ENCODE results near the gene LIMCH1.

LIMCH1 gene

DNA sequence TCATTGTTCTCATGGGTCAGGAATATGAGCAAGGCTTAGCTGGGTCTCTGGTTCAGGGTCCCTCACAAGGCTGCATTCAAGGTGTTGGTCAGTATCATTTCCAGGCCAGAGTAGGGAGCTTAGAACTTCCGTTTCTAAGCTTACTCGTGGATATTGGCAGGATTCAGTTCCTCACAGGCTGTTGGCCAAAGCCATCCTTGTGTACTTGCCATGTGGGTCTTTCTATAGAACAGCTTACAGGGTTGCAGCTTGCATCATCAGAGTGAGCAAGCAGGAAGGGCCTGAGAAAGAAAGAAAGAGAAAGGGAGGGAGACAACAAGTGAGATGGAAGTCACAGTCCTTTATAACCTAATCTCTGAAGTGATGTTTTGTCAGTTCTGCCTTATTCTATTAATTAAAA lies 5.1 kb upstream of the LIMCH1 start:
- Histone ChIP-seq H3K4me3 (ENCODE audit: low read depth, low read length) (no peak overlapping the region), H3K27me3 (ENCODE audit: control insufficient read depth, insufficient read depth, low read length) (no peaks in the 10 kb centered on the region), H3K9me3 (ENCODE audit: control insufficient read depth, insufficient read depth, low read length) (no peaks in the 10 kb centered on the region), H3K27ac (ENCODE audit: low read depth, low read length) (no peak overlapping the region), H3K4me1 (ENCODE audit: control insufficient read depth, insufficient read depth, low read length) (peaks cover 26% of the 10 kb centered on the region), H3K9ac (ENCODE audit: low read depth, low read length) (no peak overlapping the region), H3K36me3 (ENCODE audit: control insufficient read depth, insufficient read depth, low read length) (no peaks in the 10 kb centered on the region)

DNA sequence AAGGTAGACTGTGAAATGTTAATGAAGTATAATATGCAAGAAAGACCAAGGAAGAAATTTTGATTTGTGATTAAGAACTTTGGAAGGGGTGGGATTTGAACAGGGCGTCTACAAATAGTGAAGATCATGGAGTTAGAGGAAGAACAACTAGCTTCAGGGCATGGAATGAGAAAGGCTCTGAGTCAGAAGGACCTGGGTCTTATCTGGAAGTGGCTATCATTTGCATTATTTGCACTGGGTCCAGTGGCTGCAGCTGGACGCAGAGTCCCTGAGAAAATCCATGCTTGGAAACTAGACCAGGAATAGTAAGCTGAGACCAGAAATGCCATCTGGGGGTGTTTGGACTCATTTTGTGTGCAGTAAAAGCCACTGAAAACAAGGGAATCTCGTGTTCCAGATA lies 4.3 kb upstream of the LIMCH1 start:
- H3K9me3 ChIP-seq (ENCODE audit: control insufficient read depth, insufficient read depth, low read length): no peaks in the 10 kb centered on the region
- no peak overlapping the region for H3K4me3 ChIP-seq (ENCODE audit: low read depth, low read length)
- no peaks in the 10 kb centered on the region for H3K36me3 ChIP-seq (ENCODE audit: control insufficient read depth, insufficient read depth, low read length)
- H3K4me1 ChIP-seq (ENCODE audit: control insufficient read depth, insufficient read depth, low read length): peaks cover 29% of the 10 kb centered on the region
- H3K27ac ChIP-seq (ENCODE audit: low read depth, low read length): no peak overlapping the region
- H3K27me3 ChIP-seq (ENCODE audit: control insufficient read depth, insufficient read depth, low read length): no peaks in the 10 kb centered on the region
- H3K9ac ChIP-seq (ENCODE audit: low read depth, low read length): no peak overlapping the region

DNA sequence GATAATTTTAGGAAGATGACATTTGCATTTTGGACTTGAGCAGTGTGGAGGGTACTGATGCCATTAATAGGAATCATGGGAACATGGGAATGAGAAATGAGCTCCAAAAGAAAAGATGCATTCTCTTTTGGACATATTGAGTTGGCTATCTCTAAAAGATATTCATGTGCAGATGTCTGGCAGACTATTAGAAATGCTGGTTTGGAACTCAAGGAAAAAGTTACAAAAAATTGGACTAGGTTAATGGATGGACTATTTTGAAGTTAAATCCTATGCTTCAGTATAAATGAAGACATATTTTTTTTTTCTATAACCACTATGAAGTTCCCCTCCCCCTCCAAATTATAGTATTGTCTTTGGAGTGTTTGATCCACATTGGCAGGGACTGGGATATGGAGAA lies 3.6 kb upstream of the LIMCH1 start:
- H3K36me3 ChIP-seq (ENCODE audit: control insufficient read depth, insufficient read depth, low read length): no peaks in the 10 kb centered on the region
- no peaks in the 10 kb centered on the region for H3K27me3 ChIP-seq (ENCODE audit: control insufficient read depth, insufficient read depth, low read length)
- no peak overlapping the region for H3K4me3 ChIP-seq (ENCODE audit: low read depth, low read length)
- H3K9me3 ChIP-seq (ENCODE audit: control insufficient read depth, insufficient read depth, low read length): no peaks in the 10 kb centered on the region
- H3K9ac ChIP-seq (ENCODE audit: low read depth, low read length): no peak overlapping the region
- H3K27ac ChIP-seq (ENCODE audit: low read depth, low read length): no peak overlapping the region
- H3K4me1 ChIP-seq (ENCODE audit: control insufficient read depth, insufficient read depth, low read length): peaks cover 29% of the 10 kb centered on the region

DNA sequence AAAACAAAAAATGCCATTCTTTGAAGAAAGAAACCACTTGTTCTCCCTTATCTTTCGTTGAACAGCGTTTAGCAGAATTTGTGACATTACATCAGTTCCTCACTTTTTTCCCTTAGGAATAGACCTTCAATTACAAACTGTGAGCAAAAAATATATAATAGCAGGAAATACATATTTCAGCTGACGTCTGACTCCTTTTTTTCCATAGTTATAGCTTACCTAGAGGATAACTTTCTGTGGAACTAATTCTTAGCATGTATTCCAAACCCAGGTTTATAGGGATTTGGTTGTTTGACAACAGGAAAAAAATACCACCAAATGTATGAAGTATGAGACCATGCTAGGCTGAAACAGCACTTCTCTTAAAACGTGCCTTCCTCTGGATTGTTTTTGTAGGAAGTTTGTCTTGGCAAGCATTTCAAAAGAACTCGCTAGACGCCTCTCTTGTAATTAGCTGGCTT lies 2.0 kb upstream of the LIMCH1 start:
- Histone ChIP-seq H3K36me3 (ENCODE audit: control insufficient read depth, insufficient read depth, low read length) (no peaks in the 10 kb centered on the region), H3K9me3 (ENCODE audit: control insufficient read depth, insufficient read depth, low read length) (no peaks in the 10 kb centered on the region), H3K4me3 (ENCODE audit: low read depth, low read length) (no peak overlapping the region), H3K4me1 (ENCODE audit: control insufficient read depth, insufficient read depth, low read length) (peaks cover 32% of the 10 kb centered on the region), H3K27me3 (ENCODE audit: control insufficient read depth, insufficient read depth, low read length) (no peaks in the 10 kb centered on the region), H3K9ac (ENCODE audit: low read depth, low read length) (no peak overlapping the region), H3K27ac (ENCODE audit: low read depth, low read length) (no peak overlapping the region)

DNA sequence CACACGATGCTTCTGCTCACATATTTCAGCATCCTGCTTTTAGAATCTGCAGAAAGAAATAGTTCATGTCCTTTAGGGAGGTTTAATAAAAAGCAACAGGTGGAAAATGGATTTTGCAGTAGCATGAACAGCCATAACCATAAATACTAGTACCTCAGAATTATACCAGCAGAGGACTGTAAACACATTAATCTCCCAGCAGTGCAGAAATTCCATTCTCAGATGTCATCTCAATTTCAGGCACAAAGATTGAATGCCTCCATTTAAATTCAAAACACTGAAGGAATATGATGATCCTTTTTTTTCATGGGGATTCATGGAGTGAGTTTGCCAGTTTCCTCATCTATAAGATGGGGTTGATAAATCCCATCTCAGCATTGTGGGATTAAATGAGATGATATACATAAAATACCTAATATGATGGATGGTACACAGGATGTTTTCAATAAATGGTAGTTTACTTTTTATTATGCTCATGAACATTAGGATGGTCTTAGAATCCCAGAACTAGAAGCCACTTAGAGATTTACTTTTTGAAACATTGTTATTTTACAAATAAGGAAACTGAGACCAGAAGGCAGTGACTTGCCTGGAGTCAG lies 566 bp upstream of the LIMCH1 start:
- Histone ChIP-seq H3K4me1 (ENCODE audit: control insufficient read depth, insufficient read depth, low read length) (peaks cover 46% of the 10 kb centered on the region), H3K9ac (ENCODE audit: low read depth, low read length) (no peak overlapping the region), H3K27me3 (ENCODE audit: control insufficient read depth, insufficient read depth, low read length) (no peaks in the 10 kb centered on the region), H3K4me3 (ENCODE audit: low read depth, low read length) (no peak overlapping the region), H3K36me3 (ENCODE audit: control insufficient read depth, insufficient read depth, low read length) (no peaks in the 10 kb centered on the region), H3K27ac (ENCODE audit: low read depth, low read length) (no peak overlapping the region), H3K9me3 (ENCODE audit: control insufficient read depth, insufficient read depth, low read length) (no peaks in the 10 kb centered on the region)

DNA sequence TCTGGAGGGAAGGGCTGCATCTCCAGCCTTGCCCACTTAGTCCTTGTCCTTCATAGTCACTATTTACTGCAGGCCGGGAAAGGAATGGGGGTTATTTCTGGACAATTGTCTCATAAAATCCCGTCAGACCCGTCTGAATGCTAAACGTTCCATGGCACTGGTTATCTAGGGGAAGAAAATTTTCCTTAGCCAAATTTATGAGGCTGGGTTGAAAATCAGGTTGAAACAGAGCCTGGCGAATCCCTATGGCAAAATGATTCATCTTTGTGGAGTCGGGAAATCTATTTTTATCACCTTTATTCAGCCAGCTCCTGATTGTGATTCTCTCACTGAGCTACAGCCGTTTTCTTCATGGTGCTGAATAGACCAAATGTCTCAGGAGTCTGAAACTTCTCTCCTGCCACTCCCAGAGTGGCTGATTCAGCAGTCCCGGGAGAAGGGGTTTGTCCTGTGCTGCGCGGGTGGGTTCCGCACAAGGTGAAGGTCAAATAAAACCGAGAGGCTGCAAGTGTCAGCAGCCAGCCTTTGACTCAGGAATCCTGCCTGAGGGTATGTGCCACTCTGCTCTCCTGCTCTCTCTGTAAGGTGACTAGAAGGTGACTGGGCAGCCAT lies 1.0 kb downstream of the LIMCH1 start:
- Histone ChIP-seq H3K27ac (ENCODE audit: low read depth, low read length) (no peak overlapping the region), H3K36me3 (ENCODE audit: control insufficient read depth, insufficient read depth, low read length) (no peaks in the 10 kb centered on the region), H3K9ac (ENCODE audit: low read depth, low read length) (no peak overlapping the region), H3K27me3 (ENCODE audit: control insufficient read depth, insufficient read depth, low read length) (no peaks in the 10 kb centered on the region), H3K9me3 (ENCODE audit: control insufficient read depth, insufficient read depth, low read length) (no peaks in the 10 kb centered on the region), H3K4me3 (ENCODE audit: low read depth, low read length) (no peak overlapping the region), H3K4me1 (ENCODE audit: control insufficient read depth, insufficient read depth, low read length) (peaks cover 50% of the 10 kb centered on the region)

DNA sequence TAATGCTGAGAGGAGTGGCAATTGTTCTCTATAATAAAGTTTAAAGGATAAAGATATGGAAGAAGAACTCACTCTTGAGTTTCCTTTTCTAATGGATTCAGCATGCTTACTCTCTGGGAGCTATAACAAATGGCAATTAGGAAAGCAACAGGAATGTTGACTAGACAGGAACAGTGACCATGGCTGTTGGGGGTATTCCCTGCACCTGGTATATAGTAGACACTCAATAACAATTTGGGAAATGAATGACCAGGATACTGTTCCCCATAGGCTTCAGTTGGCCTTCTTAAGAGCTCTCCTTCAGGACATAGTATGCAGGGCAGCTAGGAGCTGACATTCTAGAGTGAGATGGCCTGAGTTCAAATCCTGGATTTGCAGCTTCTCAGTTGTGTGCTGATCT lies 1.8 kb downstream of the LIMCH1 start:
- no peak overlapping the region for H3K9ac ChIP-seq (ENCODE audit: low read depth, low read length)
- H3K9me3 ChIP-seq (ENCODE audit: control insufficient read depth, insufficient read depth, low read length): no peaks in the 10 kb centered on the region
- H3K36me3 ChIP-seq (ENCODE audit: control insufficient read depth, insufficient read depth, low read length): no peaks in the 10 kb centered on the region
- H3K4me3 ChIP-seq (ENCODE audit: low read depth, low read length): no peak overlapping the region
- H3K27ac ChIP-seq (ENCODE audit: low read depth, low read length): no peak overlapping the region
- H3K27me3 ChIP-seq (ENCODE audit: control insufficient read depth, insufficient read depth, low read length): no peaks in the 10 kb centered on the region
- H3K4me1 ChIP-seq (ENCODE audit: control insufficient read depth, insufficient read depth, low read length): peaks cover 50% of the 10 kb centered on the region

DNA sequence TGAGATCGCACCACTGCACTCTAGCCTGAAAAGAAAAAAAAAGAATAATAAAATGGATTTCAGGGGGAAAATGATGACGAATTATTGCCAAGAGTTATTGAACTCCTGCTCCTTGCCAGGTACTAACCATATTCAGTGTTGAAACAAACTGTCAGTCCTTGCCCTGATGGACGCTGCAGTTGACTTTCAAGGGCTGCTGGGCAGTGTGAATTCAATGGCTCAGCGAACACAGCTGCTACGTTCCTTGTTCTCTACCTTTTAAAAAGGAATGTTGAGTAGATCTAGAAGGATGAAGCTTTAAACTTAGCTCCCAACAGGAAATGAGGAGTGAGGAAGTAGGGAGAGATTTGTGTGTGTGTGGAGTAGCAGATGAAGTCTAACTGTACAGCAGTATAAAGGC lies 2.7 kb downstream of the LIMCH1 start:
- Histone ChIP-seq H3K9me3 (ENCODE audit: control insufficient read depth, insufficient read depth, low read length) (no peaks in the 10 kb centered on the region), H3K27me3 (ENCODE audit: control insufficient read depth, insufficient read depth, low read length) (no peaks in the 10 kb centered on the region), H3K36me3 (ENCODE audit: control insufficient read depth, insufficient read depth, low read length) (no peaks in the 10 kb centered on the region), H3K27ac (ENCODE audit: low read depth, low read length) (no peak overlapping the region), H3K4me3 (ENCODE audit: low read depth, low read length) (no peak overlapping the region), H3K9ac (ENCODE audit: low read depth, low read length) (no peak overlapping the region), H3K4me1 (ENCODE audit: control insufficient read depth, insufficient read depth, low read length) (peaks cover 50% of the 10 kb centered on the region)

DNA sequence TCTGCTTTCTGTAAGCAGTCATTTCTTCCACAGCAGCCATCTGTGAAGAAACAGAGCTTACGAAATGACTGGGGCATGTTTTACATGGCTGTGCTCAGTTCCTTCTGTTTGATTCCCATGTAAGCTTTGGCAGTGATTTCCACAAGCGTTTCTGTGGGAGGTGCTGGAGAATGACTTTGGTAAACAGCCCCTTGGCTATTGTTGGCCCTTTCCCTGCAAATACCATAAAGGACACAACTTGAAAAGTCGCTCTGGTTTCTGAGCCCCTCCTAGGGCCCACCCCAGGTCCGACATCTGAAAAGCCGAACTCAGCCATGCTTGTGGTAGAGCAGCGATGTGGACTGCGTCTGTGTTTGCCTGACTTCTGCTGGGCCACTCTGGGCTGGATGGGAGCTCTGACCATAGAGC lies 3.7 kb downstream of the LIMCH1 start:
- Histone ChIP-seq H3K36me3 (ENCODE audit: control insufficient read depth, insufficient read depth, low read length) (no peaks in the 10 kb centered on the region), H3K4me1 (ENCODE audit: control insufficient read depth, insufficient read depth, low read length) (peaks cover 41% of the 10 kb centered on the region), H3K27ac (ENCODE audit: low read depth, low read length) (no peak overlapping the region), H3K9me3 (ENCODE audit: control insufficient read depth, insufficient read depth, low read length) (no peaks in the 10 kb centered on the region), H3K4me3 (ENCODE audit: low read depth, low read length) (no peak overlapping the region), H3K27me3 (ENCODE audit: control insufficient read depth, insufficient read depth, low read length) (no peaks in the 10 kb centered on the region), H3K9ac (ENCODE audit: low read depth, low read length) (no peak overlapping the region)

DNA sequence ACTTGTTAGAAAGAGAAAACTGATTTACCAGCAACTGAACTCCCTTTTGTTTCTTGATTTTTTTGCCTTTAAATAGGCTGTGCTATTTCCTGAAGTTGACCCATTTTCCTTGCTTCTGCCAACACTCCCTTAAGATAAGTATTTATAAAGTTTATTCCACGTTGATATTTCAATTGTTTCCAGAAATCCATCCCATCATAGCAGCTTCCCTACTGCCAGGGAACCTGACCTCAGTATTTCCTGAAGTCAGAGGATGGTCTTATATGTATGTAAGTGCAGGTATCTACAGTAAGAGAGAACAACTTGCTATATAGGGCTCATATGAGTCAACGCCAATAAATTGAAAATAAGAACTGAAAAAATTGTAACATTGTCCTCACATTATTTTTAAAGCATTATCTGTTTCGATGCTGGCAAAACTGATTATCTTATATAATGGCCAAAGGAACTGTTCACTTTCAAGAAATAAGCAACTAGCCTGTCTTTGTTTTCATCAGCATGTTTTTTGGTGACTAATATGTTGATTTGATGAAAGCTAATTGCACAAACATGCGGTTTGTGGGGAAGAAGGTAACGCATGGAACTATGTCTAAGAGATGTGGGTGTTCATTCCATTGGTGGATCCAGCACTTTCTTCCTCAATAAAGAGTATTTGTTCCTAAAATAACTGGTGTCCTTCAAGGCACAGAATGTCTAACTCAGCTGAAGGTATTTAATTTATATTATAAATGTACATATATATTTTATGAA lies 4.7 kb downstream of the LIMCH1 start:
- Histone ChIP-seq H3K4me1 (ENCODE audit: control insufficient read depth, insufficient read depth, low read length) (peaks cover 36% of the 10 kb centered on the region), H3K27me3 (ENCODE audit: control insufficient read depth, insufficient read depth, low read length) (no peaks in the 10 kb centered on the region), H3K27ac (ENCODE audit: low read depth, low read length) (no peak overlapping the region), H3K9ac (ENCODE audit: low read depth, low read length) (no peak overlapping the region), H3K4me3 (ENCODE audit: low read depth, low read length) (no peak overlapping the region), H3K9me3 (ENCODE audit: control insufficient read depth, insufficient read depth, low read length) (no peaks in the 10 kb centered on the region), H3K36me3 (ENCODE audit: control insufficient read depth, insufficient read depth, low read length) (no peaks in the 10 kb centered on the region)

DNA sequence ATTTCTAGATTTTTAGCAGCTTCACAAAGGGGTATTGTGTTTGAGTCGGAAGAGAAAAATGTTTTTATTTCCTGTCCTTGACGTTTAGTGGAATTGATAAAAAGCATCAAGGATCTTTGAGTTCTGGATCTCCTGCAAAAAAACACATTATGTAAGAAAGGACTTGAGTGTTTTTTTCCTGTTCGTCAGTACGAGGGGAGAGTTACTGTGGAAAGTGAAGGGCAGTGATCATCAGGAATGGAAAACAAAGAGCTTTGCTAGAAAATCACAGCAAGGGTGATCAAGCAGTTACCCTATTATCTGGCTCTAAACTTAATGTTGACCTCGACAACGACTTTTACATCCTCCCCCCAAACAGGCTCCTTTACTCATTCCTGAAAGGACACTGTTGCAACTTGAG lies 7.3 kb downstream of the LIMCH1 start:
- Histone ChIP-seq H3K9me3 (ENCODE audit: control insufficient read depth, insufficient read depth, low read length) (no peaks in the 10 kb centered on the region), H3K27ac (ENCODE audit: low read depth, low read length) (no peak overlapping the region), H3K9ac (ENCODE audit: low read depth, low read length) (no peak overlapping the region), H3K27me3 (ENCODE audit: control insufficient read depth, insufficient read depth, low read length) (no peaks in the 10 kb centered on the region), H3K4me1 (ENCODE audit: control insufficient read depth, insufficient read depth, low read length) (peaks cover 23% of the 10 kb centered on the region), H3K4me3 (ENCODE audit: low read depth, low read length) (no peak overlapping the region), H3K36me3 (ENCODE audit: control insufficient read depth, insufficient read depth, low read length) (no peaks in the 10 kb centered on the region)

Data from HUES48 (cell line).